GM12878 (cell line): ENCODE results near the gene TPO. TPM values are rescaled to one million over a fixed set of nuclear protein-coding genes. Genes with fewer than 3 reads are reported as not detected.

Source experiments
- ATAC-seq: fragments of 200-7000 bp; cut with Tn5 transposase; 3 replicates; pipeline ENCODE4 v1.9.1; 2020; ENCODE audit warnings: mild to moderate bottlenecking, moderate library complexity
- BruUV-seq: library from RNA; stranded (reverse); fragments of 400-500 nt; replicated peaks from 2 replicates; lab custom pipeline; 2021; lab: Mats Ljungman, UMichigan
- CTCF ChIA-PET: fragments of 300-600 bp; sonication (Branson Sonifier 250); formaldehyde crosslinking; extraction: SDS; loops from one replicate; lab custom pipeline; 2021; ENCODE audit warnings: inconsistent platforms; lab: Yijun Ruan, JAX
- POLR2A ChIA-PET: fragments of 350-600 bp; formaldehyde crosslinking; extraction: SDS; loops from one replicate; lab custom pipeline; 2021; ENCODE audit warnings: inconsistent platforms; lab: Charles Lee
- RAD21 ChIA-PET: fragments of 300-600 bp; sonication (Branson Sonifier 250); formaldehyde crosslinking; loops from one replicate; lab custom pipeline; 2023; ENCODE audit warnings: antibody characterized with exemption; ENCODE audit not compliant: unreplicated experiment; lab: Charles Lee
- SMC1A ChIA-PET: fragments of 300-600 bp; sonication (Branson Sonifier 250); formaldehyde crosslinking; loops from one replicate; lab custom pipeline; 2023; ENCODE audit not compliant: unreplicated experiment, uncharacterized antibody; lab: Charles Lee
- DNase-seq: peaks from one replicate; pipeline ENCODE4 v3.0.0-alpha.2; 2011; ENCODE audit warnings: low read depth, low spot score
- FAIRE-seq: peaks from 3 replicates; lab custom pipeline; 2011; peaks lifted over from hg19 to GRCh38; lab: Jason Lieb, UNC
- H2AFZ ChIP-seq: 2 replicates; pipeline ENCODE4 v1.6.0; 2011; ENCODE audit warnings: low read depth, low read length, control low read depth; ENCODE audit not compliant: control insufficient read depth
- H3K27ac ChIP-seq: 2 replicates; pipeline ENCODE4 v1.5.1; 2011; ENCODE audit warnings: control low read depth; ENCODE audit not compliant: control insufficient read depth, insufficient read depth
- H3K27me3 ChIP-seq, 2 experiments: replicated peaks in 1 of 2; 2 replicates each; pipeline versions ENCODE4 v1.6.0 to v1.6.1; 2011; ENCODE audit warnings: low read length in 1 of 2; ENCODE audit not compliant: control insufficient read depth in 2 of 2, insufficient read depth in 2 of 2
- H3K36me3 ChIP-seq, 2 experiments: 2 replicates each; pipeline ENCODE4 v1.5.1; 2011; ENCODE audit warnings: low read length in 1 of 2; ENCODE audit not compliant: control insufficient read depth in 2 of 2, insufficient read depth in 2 of 2
- H3K4me1 ChIP-seq: 2 replicates; pipeline ENCODE4 v1.6.1; 2011; ENCODE audit warnings: mild to moderate bottlenecking, low read length, moderate library complexity, mixed read lengths; ENCODE audit not compliant: control insufficient read depth, insufficient read depth
- H3K4me2 ChIP-seq: 2 replicates; pipeline ENCODE4 v1.6.0; 2011; ENCODE audit warnings: control low read depth; ENCODE audit not compliant: control insufficient read depth, insufficient read depth
- H3K4me3 ChIP-seq: fragments of 200-600 bp; sonication (generic); 2 replicates; pipeline ENCODE4 v1.5.1; 2016
- H3K79me2 ChIP-seq: 2 replicates; pipeline ENCODE4 v1.6.0; 2011; ENCODE audit warnings: low read length; ENCODE audit not compliant: control insufficient read depth, insufficient read depth
- H3K9ac ChIP-seq: 2 replicates; pipeline ENCODE4 v1.8.0; 2011; ENCODE audit warnings: low read length, control low read depth, mixed read lengths; ENCODE audit not compliant: control insufficient read depth, insufficient read depth
- H3K9me3 ChIP-seq: replicated peaks from 3 replicates; pipeline ENCODE4 v1.5.1; 2011; ENCODE audit warnings: mild to moderate bottlenecking, low read length; ENCODE audit not compliant: control insufficient read depth, insufficient read depth
- H4K20me1 ChIP-seq: 2 replicates; pipeline ENCODE4 v1.6.0; 2011; ENCODE audit not compliant: control insufficient read depth, insufficient read depth
- ASH2L ChIP-seq: fragments of 300-600, 200-600 bp; sonication (generic); IDR thresholded peaks from 2 replicates; pipeline ENCODE4 v1.6.1; 2017; ENCODE audit warnings: low read depth, mild to moderate bottlenecking, borderline replicate concordance
- ATF7 ChIP-seq: fragments of 450-650 bp; IDR thresholded peaks from 2 replicates; pipeline ENCODE4 v1.6.1; 2016; ENCODE audit warnings: low read depth, mild to moderate bottlenecking
- BRCA1 ChIP-seq: IDR thresholded peaks from 2 replicates; pipeline ENCODE4 v1.6.1; 2011; ENCODE audit warnings: low read depth, low read length, improper control_type of control experiment
- DPF2 ChIP-seq: fragments of 450-650 bp; IDR thresholded peaks from 2 replicates; pipeline ENCODE4 v1.6.1; 2017; ENCODE audit warnings: mild to moderate bottlenecking
- ESRRA ChIP-seq: IDR thresholded peaks from 2 replicates; pipeline ENCODE4 v1.6.1; 2012; ENCODE audit warnings: mild to moderate bottlenecking, low read length, improper control_type of control experiment
- GABPA ChIP-seq: IDR thresholded peaks from 2 replicates; pipeline ENCODE4 v1.6.1; 2014; ENCODE audit warnings: antibody characterized with exemption, low read depth, mild to moderate bottlenecking, inconsistent platforms
- MEF2B ChIP-seq: fragments of 450-650 bp; IDR thresholded peaks from 2 replicates; pipeline ENCODE4 v1.6.1; 2018; ENCODE audit warnings: mild to moderate bottlenecking, moderate library complexity; ENCODE audit not compliant: partially characterized antibody, poor library complexity, severe bottlenecking
- NKRF ChIP-seq: fragments of 450-650 bp; conservative IDR thresholded peaks from 2 replicates; pipeline ENCODE4 v1.6.1; 2017; ENCODE audit warnings: mild to moderate bottlenecking, moderate library complexity
- PAX5 ChIP-seq: IDR thresholded peaks from 2 replicates; pipeline ENCODE4 v1.6.1; 2011; ENCODE audit warnings: low read depth, low read length, borderline replicate concordance
- POLR2A ChIP-seq: IDR thresholded peaks from 2 replicates; pipeline ENCODE4 v1.6.1; 2011; ENCODE audit warnings: low read depth, mild to moderate bottlenecking, low read length
- SKIL ChIP-seq: fragments of 450-650 bp; IDR thresholded peaks from 2 replicates; pipeline ENCODE4 v1.6.1; 2017; ENCODE audit warnings: mild to moderate bottlenecking, low read depth, inconsistent platforms; ENCODE audit not compliant: poor library complexity, severe bottlenecking
- SPI1 ChIP-seq: IDR thresholded peaks from 2 replicates; pipeline ENCODE4 v1.6.1; 2011; ENCODE audit warnings: low read depth, mild to moderate bottlenecking, low read length, moderate library complexity, borderline replicate concordance; ENCODE audit not compliant: insufficient read depth
- STAT1 ChIP-seq: fragments of 450-650 bp; conservative IDR thresholded peaks from 2 replicates; pipeline ENCODE4 v1.6.1; 2014; ENCODE audit warnings: antibody characterized with exemption, mild to moderate bottlenecking
- TARDBP ChIP-seq: IDR thresholded peaks from 2 replicates; pipeline ENCODE4 v1.6.1; 2016; ENCODE audit warnings: borderline replicate concordance
- YY1 ChIP-seq: IDR thresholded peaks from 2 replicates; pipeline ENCODE4 v1.6.1; 2011; ENCODE audit warnings: low read depth, mild to moderate bottlenecking, low read length
- ZBTB4 ChIP-seq: fragments of 450-650 bp; formaldehyde crosslinking; IDR thresholded peaks from 2 replicates; pipeline ENCODE4 v1.4.0; 2022; ENCODE audit warnings: mild to moderate bottlenecking, moderate library complexity
- ZNF384 ChIP-seq: IDR thresholded peaks from 2 replicates; pipeline ENCODE4 v1.6.1; 2012; ENCODE audit warnings: low read depth, mild to moderate bottlenecking, low read length, improper control_type of control experiment, borderline replicate concordance
- ZSCAN29 ChIP-seq: fragments of 450-650 bp; IDR thresholded peaks from 2 replicates; pipeline ENCODE4 v1.6.1; 2017; ENCODE audit warnings: mild to moderate bottlenecking, moderate library complexity
- WGBS: methylation state at CpG from one replicate; pipeline ENCODE4 v1.1.6; 2016; ENCODE audit warnings: low lambda C conversion rate; ENCODE audit not compliant: insufficient replicate concordance, insufficient coverage; ENCODE audit errors: missing lambda C conversion rate; 5-methylcytosine and 5-hydroxymethylcytosine counted together
- in situ Hi-C: fragments of 300-500 bp; cut with MboI; formaldehyde crosslinking; loops from 9 replicates; pipeline ENCODE4 v1.14.3; 2018; ENCODE audit warnings: mixed read lengths
- intact Hi-C: fragments of 100-400 bp; cut with micrococcal nuclease; formaldehyde crosslinking; loops from one replicate; pipeline ENCODE4 v1.14.2; 2022; ENCODE audit not compliant: unreplicated experiment
- polyA plus RNA-seq, 11 experiments: library from polyadenylated mRNA; depleted of rRNA in 4 of 11; unstranded in 6 of 11; stranded (reverse) in 5 of 11; fragments of >200 nt; fragmentation: Nextera tagmentation in 4 of 11; fragmentation: Illumina TruSeq in 1 of 11; extraction: Ambion mirVana in 4 of 11; extraction: Trizol in 1 of 11; gene quantifications; 1 replicate in 1 of 11; 2 replicates in 10 of 11; pipeline versions ENCODE4 v1.2.1 to v1.2.3, GENCODE V29; 2011 to 2016; ENCODE audit warnings: inconsistent platforms in 2 of 11, missing spikeins in 2 of 11, low read depth in 1 of 11
- total RNA-seq, 4 experiments: library from RNA; depleted of rRNA in 3 of 4; stranded (reverse); fragments of >200 nt in 3 of 4; fragmentation: Illumina TruSeq in 1 of 4; extraction: Trizol in 1 of 4; gene quantifications; 2 replicates each; pipeline versions ENCODE4 v1.2.1 to v1.2.3, GENCODE V29; 2013 to 2021

Gene TPO
- total and polyA plus RNA-seq, 10 of the 15 experiments (the other 5 are each of a cell fraction or from before 2014, with no cell fraction given): 0.07 to 0.11 TPM; not detected in 8

GRCh38 chr2:1422131-1422530, 8.9 kb downstream of the TPO start:
- H3K36me3 ChIP-seq: no peaks in the 10 kb centered on the region
- no peaks in the 10 kb centered on the region for H3K79me2 ChIP-seq
- H3K9me3 ChIP-seq: no peaks in the 10 kb centered on the region
- POLR2A ChIA-PET: no interaction called here
- no peak for FAIRE-seq
- in situ Hi-C loops: no loop called here
- SMC1A ChIA-PET: no interaction called here
- RAD21 ChIA-PET: no interaction called here
- H3K27ac ChIP-seq: no peak overlapping the region
- BruUV-seq: no TSS peak
- no peak for DNase-seq
- no peaks in the 10 kb centered on the region for H3K27me3 ChIP-seq
- CTCF ChIA-PET: no interaction called here
- 51% methylated on average over 22 of the region's 22 CpGs for WGBS
- no peaks in the 10 kb centered on the region for H3K4me1 ChIP-seq
- H2AFZ ChIP-seq: no peak overlapping the region
- TF ChIP-seq STAT1: no peak
- no peak for TF ChIP-seq ZSCAN29
- no peak for TF ChIP-seq SKIL
- no peak for TF ChIP-seq BRCA1
- TF ChIP-seq ZBTB4 (CRISPR knock-in tag): no peak
- no peak for TF ChIP-seq ZNF384
- no peak for TF ChIP-seq DPF2
- no peak for TF ChIP-seq YY1
- no peak for TF ChIP-seq POLR2A
- TF ChIP-seq TARDBP: no peak
- no peak for TF ChIP-seq ATF7
- no peak for TF ChIP-seq ASH2L
- no peak for TF ChIP-seq NKRF
- no peak for TF ChIP-seq PAX5
- TF ChIP-seq MEF2B: no peak
- no peak for TF ChIP-seq SPI1
- no peak for TF ChIP-seq ESRRA
- TF ChIP-seq GABPA: no peak
- TF ChIP-seq, all 136 proteins: peak for 0
- Histone ChIP-seq H4K20me1 (no peaks in the 10 kb centered on the region), H3K4me2 (no peak overlapping the region), H3K9ac (no peak overlapping the region), H3K4me3 (no peak overlapping the region)
- intact Hi-C loops: no loop called here
- no peak for ATAC-seq
